Stimulated activated CD8-positive, alpha-beta memory T cell treated with anti-CD3 and anti-CD28 coated beads, Interleukin-2, amount 100 ng/mL, for 1 hour (primary cell): Measurements from ENCODE around the gene TRPM4.
"Not testable (repeated sequence)": the region's sequence is repeated elsewhere in the genome, so short reads cannot be mapped to it uniquely, and the experiment has no call there.

Experiments used
- DNase-seq, 2 donors: peaks; one replicate each; pipeline ENCODE4 v3.0.0-alpha.2; 2020; ENCODE audit warnings: low read depth in 2 of 2

The TRPM4 gene

GRCh38 chr19:49157445-49158224 lies at the start of gene TRPM4:
TRPM4 (plus strand) TSS chr19:49157792; CDS start chr19:49157867, 75 bp downstream.
- DNase-seq: no peak

GRCh38 chr19:49109051-49109450 lies 48.5 kb upstream of the TRPM4 start:
- no peak for DNase-seq

DNA sequence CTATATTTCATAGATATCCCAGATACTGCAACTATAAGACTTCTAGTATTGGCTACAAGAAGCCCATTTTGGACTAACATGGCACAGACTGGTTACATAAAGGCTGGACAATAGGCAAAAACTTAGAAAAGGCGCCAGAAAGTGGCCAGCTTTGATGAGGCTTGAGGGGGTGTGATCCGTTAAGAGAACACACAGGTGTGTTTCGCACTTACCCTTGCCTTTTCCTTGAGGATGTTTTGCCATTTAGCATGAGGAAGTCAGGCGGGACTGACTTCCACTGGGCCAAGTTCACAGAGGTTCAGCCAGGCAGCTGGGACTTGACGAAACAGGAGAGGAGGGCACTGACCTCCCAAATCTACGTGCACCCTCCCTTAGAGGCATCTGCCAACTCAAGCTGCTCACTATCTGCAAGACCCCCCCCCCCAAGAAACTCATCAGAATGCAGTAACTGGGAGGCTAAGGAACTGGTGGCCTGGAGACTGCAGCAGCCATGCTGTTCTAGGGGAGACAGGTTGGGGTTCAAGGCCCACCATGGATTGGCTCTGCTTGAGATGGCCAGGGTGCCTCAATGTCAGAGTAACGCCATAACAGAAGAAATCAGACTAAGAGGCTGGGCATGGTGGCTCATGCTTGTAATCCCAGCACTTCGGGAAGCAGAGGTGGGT lies 47.9 kb upstream of the TRPM4 start:
- DNase-seq: no peak

DNA sequence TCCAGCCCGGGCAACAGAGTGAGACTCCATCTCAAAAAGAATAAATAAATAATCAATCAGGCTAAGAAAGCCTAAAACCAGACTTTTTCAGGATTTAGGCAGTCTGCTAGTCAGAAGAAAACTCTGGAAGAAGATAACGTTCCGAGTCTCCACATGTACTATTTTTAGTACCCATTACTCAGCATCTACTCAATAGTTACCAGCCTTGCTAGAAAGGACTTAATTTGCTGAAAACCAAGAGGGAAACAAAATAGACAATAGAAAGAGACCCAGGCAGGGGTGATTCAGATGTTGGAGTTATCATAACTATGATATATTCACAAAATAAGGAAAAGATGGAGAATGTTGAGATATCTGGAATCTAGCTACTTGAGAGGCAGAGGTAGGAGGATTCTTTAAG lies 47.0 kb upstream of the TRPM4 start:
- DNase-seq: no peak

DNA sequence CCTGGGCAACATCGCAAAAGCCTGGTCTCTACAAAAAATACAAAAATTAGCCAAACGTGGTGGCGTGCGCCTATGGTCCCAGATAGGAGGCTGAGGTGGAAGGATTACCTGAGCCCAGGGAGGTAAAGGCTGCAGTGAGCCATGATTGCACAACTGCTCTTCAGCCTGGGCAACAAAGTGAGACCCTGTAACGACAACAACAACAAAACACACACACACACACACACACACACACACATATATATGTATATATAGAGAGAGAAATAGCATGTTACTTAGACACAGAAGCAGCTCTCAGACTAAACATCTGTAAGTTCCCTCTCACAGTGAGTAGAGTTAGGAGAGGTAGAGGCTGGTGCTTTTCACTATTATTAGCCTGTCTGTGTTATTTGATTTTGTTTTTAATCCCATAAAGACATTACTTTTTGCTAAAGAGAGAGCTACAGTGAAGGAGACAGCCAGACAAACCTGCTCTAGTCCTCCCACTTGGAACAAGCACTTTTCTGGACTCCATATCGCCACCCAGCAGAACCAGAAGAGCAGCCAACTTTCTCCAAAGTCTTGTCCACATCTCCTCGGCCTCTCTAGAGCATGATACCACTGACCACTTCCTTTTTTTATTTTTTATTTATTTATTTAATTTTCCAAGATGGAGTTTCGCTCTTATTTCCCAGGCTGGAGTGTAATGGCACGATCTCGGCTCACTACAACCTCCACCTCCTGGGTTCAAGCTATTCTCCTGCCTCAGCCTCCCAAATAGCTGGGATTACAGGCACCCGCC lies 46.2 kb upstream of the TRPM4 start:
- DNase-seq: no peak

- DNase-seq: peak; percentile 39 to 53
Observed at GRCh38 chr19:49113762-49114629, 43.6 kb upstream of the TRPM4 start, which contains the start of gene LIN7B. LIN7B (plus strand) TSS chr19:49114370; CDS start chr19:49114405, 35 bp downstream.

DNA sequence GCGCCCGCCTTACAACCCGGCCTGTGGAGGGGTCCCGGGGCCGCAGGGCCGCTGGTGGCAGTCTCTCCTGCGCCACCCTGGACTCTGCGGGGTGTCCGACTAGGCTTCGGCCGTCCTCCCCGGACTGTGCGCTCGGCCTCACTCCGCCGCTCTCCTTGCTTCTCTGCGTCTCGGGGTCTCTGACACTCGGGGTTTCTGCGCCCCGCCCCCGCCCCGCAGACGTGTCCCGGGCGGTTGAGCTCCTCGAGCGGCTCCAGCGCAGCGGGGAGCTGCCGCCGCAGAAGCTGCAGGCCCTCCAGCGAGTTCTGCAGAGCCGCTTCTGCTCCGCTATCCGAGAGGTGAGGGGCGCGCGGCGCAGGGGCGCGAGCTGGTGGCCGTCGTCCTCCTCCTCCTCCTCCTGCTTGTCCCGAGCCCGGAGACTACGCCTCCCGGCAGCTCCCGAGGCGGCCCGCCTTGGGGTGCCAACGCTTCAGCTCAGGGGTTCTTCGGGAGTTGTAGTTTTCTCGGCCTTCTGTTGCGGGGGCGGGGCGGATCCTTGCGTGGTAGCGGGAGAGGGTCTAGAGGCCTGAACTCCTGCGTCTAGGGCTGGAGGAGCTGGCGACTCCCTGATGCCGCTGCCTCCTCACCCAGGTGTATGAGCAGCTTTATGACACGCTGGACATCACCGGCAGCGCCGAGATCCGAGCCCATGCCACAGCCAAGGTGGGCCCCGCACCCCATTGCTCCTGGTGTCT lies 42.8 kb upstream of the TRPM4 start:
- no peak for DNase-seq

- DNase-seq: no peak
Observed at GRCh38 chr19:49116544-49116943, 41.0 kb upstream of the TRPM4 start.

DNA sequence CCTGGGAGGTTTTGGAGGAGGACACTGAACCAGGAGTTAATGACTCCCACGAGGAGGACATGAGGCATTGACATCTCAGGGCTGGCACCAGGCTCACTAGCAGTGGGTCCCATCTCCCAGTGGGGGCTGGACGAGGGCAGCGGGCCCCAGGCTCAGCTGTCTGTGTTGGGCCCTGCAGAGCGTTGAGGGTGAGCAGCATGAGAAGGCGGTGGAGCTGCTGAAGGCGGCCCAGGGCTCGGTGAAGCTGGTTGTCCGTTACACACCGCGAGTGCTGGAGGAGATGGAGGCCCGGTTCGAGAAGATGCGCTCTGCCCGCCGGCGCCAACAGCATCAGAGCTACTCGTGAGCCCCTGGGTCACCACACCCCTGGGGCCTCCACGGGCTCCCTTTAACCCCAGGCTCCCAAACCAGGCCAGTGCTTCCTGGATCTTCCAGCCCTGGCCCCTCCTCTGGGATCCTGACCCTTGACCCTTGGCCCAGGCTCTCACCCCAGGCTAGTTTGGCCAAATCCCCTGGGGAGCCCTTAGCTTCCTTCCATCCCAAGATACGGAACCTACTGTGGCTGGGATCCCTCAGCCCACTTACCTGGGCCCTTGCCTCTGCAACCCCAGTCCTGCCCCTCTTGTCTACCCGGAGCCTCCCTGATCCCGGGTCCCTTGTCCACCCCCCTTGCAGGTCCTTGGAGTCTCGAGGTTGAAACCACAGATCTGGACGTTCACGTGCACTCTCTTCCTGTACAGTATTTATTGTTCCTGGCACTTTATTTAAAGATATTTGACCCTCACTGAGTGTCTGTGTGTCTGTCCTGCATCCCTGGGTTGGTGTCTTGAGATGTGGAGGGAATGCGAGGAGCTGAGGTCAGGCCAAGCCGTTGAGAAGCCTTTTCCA lies 39.7 kb upstream of the TRPM4 start:
- no peak for DNase-seq

DNA sequence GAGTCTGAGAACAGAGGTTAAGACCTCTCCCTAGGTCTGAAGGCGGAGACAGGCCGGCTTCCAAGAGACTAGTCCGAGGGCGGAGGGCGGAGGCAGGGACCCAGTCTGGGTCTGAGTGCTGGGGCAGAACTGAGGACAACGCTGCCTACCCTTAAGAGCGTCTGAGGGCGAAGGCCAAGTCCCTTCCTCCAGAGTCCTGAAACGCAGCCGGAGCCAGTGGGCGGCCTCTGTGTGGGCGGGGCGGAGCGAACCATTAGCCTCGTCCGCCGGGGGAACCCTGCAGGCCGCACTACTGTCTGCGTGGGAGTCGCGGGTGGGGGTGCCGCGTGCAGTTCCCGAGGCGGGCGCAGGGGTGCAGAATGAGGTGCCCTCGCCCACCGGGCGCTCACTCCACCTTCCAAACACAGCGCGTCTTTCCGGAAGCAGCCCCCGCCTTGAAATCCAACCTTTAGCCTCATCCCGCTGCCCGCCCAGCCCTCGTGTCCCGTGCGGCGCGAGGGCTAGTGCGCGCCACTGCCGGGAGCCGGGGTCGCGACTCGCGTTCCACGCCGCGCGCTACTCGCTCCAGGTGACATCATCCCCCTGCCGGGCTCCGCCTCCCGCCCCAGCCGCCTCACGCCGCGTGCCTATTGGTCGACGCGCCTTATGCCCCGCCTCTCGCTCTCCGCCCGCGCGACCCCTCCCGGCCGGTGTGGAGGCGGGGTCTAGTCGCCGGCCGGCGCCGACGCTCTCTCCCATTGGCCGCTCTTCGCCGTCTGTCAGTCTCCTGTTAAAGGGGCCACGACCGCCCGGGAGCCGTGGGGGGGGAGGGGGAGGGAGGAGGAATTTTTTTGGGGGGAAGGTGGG lies 38.8 kb upstream of the TRPM4 start, which contains the start of gene C19orf73:
TSS of gene C19orf73 (minus strand) at position 579 of the 846 bp plus-strand sequence. CDS start at position 458, 121 bp downstream.
- peak; percentile 90 to 93 for DNase-seq

DNA sequence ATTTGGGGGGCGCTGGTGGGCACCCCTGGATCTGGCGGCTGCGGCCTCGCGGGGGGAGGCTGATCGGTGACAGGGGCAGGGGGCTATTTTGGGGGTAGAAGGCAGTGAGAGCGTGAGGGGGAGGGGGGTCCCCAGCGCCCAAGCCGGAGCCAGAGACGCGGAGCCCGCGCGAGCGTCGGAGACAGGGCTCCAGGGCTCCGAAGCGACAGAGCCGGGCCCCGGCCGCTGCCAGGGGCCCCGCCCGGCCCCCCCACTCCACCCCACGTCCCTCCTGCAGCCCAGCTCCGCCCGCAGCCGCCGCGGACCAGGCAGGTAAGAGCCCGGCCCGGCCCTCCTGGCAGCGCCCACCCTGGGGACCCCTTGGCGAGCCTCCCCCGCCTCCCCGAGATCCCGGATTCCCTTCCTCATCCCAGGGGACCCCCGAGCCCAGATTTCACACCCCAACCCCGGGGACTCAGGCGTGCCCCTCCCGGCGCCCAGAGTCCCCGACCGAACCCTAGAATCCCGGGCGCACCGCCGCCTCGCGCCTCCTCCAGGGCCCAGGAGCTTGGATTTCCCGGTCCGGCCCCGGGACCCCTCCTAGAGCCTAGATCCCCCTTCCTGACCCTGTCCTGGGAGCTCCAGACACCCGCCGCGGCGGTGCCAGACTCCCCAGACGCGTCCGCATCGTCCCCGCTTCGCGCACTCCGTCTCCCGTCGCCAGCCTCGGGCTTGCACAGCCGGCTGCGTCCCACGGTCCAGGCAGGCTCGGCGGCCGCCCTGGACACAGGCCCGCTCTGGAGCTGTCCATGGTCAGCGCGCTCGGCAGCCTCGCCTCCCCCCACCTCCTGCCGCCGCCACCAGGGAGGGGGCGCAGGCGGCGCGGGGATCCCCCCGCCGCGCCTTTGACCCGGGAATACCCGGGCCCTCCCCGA lies 37.9 kb upstream of the TRPM4 start, which contains the start of gene PPFIA3:
TSS of gene PPFIA3 (plus strand) at position 134 of the 914 bp plus-strand sequence. CDS start 8,330 bp downstream, outside the sequence.
- no peak for DNase-seq

GRCh38 chr19:49120325-49120683 lies 37.3 kb upstream of the TRPM4 start:
- no peak for DNase-seq

GRCh38 chr19:49120868-49121267 lies 36.7 kb upstream of the TRPM4 start:
- no peak for DNase-seq

GRCh38 chr19:49121841-49122240 lies 35.8 kb upstream of the TRPM4 start:
- not testable (repeated sequence) for DNase-seq

GRCh38 chr19:49123285-49123684 lies 34.3 kb upstream of the TRPM4 start:
- DNase-seq: not testable (repeated sequence)

- no peak for DNase-seq
Observed at GRCh38 chr19:49125025-49125731, 32.4 kb upstream of the TRPM4 start.

- no peak for DNase-seq
Observed at GRCh38 chr19:49126575-49126974, 31.0 kb upstream of the TRPM4 start.
